GM12878 (cell line): Measurements from ENCODE around the gene NLRC5. TPM values are rescaled to one million over a fixed set of nuclear protein-coding genes. Genes with fewer than 3 reads are reported as not detected.
A peak's percentile ranks its signal among the peaks of the same experiment; 100 is the strongest.

Experiments
- E2F8 ChIP-seq: fragments of 450-650 bp; IDR thresholded peaks from 2 replicates; pipeline ENCODE4 v1.6.1; 2018; ENCODE audit warnings: mild to moderate bottlenecking, low read depth, moderate library complexity; ENCODE audit not compliant: partially characterized antibody
- ETV6 ChIP-seq, 2 experiments: fragments of 450-650 bp in 1 of 2; IDR thresholded peaks in 1 of 2; conservative IDR thresholded peaks in 1 of 2; 2 replicates each; pipeline ENCODE4 v1.6.1; 2014; ENCODE audit warnings: antibody characterized with exemption in 1 of 2, borderline replicate concordance in 1 of 2, low read depth in 1 of 2, mild to moderate bottlenecking in 1 of 2, moderate library complexity in 1 of 2
- IKZF1 ChIP-seq: fragments of 450-650 bp; conservative IDR thresholded peaks from 2 replicates; pipeline ENCODE4 v1.6.1; 2017; ENCODE audit warnings: antibody characterized with exemption, mild to moderate bottlenecking
- MTA3 ChIP-seq: IDR thresholded peaks from 2 replicates; pipeline ENCODE4 v1.6.1; 2012; ENCODE audit warnings: low read length, inconsistent platforms, borderline replicate concordance
- POLR2A ChIP-seq: IDR thresholded peaks from 2 replicates; pipeline ENCODE4 v1.6.1; 2011; ENCODE audit warnings: low read depth, mild to moderate bottlenecking, low read length
- SPI1 ChIP-seq: IDR thresholded peaks from 2 replicates; pipeline ENCODE4 v1.6.1; 2011; ENCODE audit warnings: low read depth, mild to moderate bottlenecking, low read length, moderate library complexity, borderline replicate concordance; ENCODE audit not compliant: insufficient read depth
- TCF12 ChIP-seq: IDR thresholded peaks from 2 replicates; pipeline ENCODE4 v1.6.1; 2011; ENCODE audit warnings: low read depth, mild to moderate bottlenecking, low read length
- ZNF687 ChIP-seq: fragments of 450-650 bp; IDR thresholded peaks from 2 replicates; pipeline ENCODE4 v1.6.1; 2017; ENCODE audit warnings: mild to moderate bottlenecking, moderate library complexity
- polyA plus RNA-seq, 11 experiments: library from polyadenylated mRNA; depleted of rRNA in 4 of 11; unstranded in 6 of 11; stranded (reverse) in 5 of 11; fragments of >200 nt; fragmentation: Nextera tagmentation in 4 of 11; fragmentation: Illumina TruSeq in 1 of 11; extraction: Ambion mirVana in 4 of 11; extraction: Trizol in 1 of 11; gene quantifications; 1 replicate in 1 of 11; 2 replicates in 10 of 11; pipeline versions ENCODE4 v1.2.1 to v1.2.3, GENCODE V29; 2011 to 2016; ENCODE audit warnings: inconsistent platforms in 2 of 11, missing spikeins in 2 of 11, low read depth in 1 of 11
- total RNA-seq, 4 experiments: library from RNA; depleted of rRNA in 3 of 4; stranded (reverse); fragments of >200 nt in 3 of 4; fragmentation: Illumina TruSeq in 1 of 4; extraction: Trizol in 1 of 4; gene quantifications; 2 replicates each; pipeline versions ENCODE4 v1.2.1 to v1.2.3, GENCODE V29; 2013 to 2021

Gene NLRC5
- total and polyA plus RNA-seq, 10 of the 15 experiments (the other 5 are each of a cell fraction or from before 2014, with no cell fraction given): 13.1 to 105 (median 57.3) TPM

GRCh38 chr16:57039148-57039812 lies 49.9 kb downstream of the NLRC5 start (continued):
- no peak for TF ChIP-seq E2F8
- peak; percentile 33; the same call in 1 of the 2 replicates for TF ChIP-seq POLR2A
- TF ChIP-seq IKZF1: peak; percentile 5; the same call in 1 of the 2 replicates
- no peak for TF ChIP-seq MTA3
- peak; percentile 58; the same call in 1 of the 2 replicates for TF ChIP-seq SPI1
- TF ChIP-seq TCF12: peak; percentile 70; the same call in 1 of the 2 replicates
- peak in 1 of 2 experiments; percentile 64; a peak in 1 of 4 replicates for TF ChIP-seq ETV6 (conservative IDR thresholded peaks at IDR 0.05 in 1 of 2, IDR thresholded peaks at IDR 0.05 in 1 of 2; ENCODE audit: borderline replicate concordance in 1 of 2, low read depth in 1 of 2)
- TF ChIP-seq ZNF687: peak; percentile 54
